HEK293 (cell line): Measurements from ENCODE around the gene AMIGO1.

Source experiments
- CTCF ChIP-seq: fragments of 450-650 bp; formaldehyde crosslinking; IDR thresholded peaks from 2 replicates; pipeline ENCODE4 v1.5.1; 2016; ENCODE audit warnings: missing biosample characterization, missing genetic modification characterization
- GLIS1 ChIP-seq: fragments of 450-650 bp; formaldehyde crosslinking; IDR thresholded peaks from 2 replicates; pipeline ENCODE4 v1.5.1; 2016; ENCODE audit warnings: missing biosample characterization, missing genetic modification characterization
- GLIS2 ChIP-seq: fragments of 450-650 bp; formaldehyde crosslinking; IDR thresholded peaks from 2 replicates; pipeline ENCODE4 v1.5.1; 2016; ENCODE audit warnings: missing biosample characterization, missing genetic modification characterization
- KLF7 ChIP-seq: fragments of 450-650 bp; formaldehyde crosslinking; IDR thresholded peaks from 2 replicates; pipeline ENCODE4 v1.5.1; 2016; ENCODE audit warnings: missing biosample characterization, missing genetic modification characterization, borderline replicate concordance
- MZF1 ChIP-seq: fragments of 450-650 bp; formaldehyde crosslinking; IDR thresholded peaks from 2 replicates; pipeline ENCODE4 v1.5.1; 2017; ENCODE audit warnings: missing biosample characterization, missing genetic modification characterization, borderline replicate concordance
- OSR2 ChIP-seq: fragments of 450-650 bp; formaldehyde crosslinking; IDR thresholded peaks from 2 replicates; pipeline ENCODE4 v1.5.1; 2016; ENCODE audit warnings: missing biosample characterization, missing genetic modification characterization
- SCRT2 ChIP-seq: fragments of 450-650 bp; formaldehyde crosslinking; IDR thresholded peaks from 2 replicates; pipeline ENCODE4 v1.5.1; 2016; ENCODE audit warnings: missing biosample characterization, missing genetic modification characterization
- SP2 ChIP-seq: fragments of 450-650 bp; formaldehyde crosslinking; IDR thresholded peaks from 2 replicates; pipeline ENCODE4 v1.5.1; 2016; ENCODE audit warnings: missing biosample characterization, missing genetic modification characterization
- ZFP3 ChIP-seq: fragments of 450-650 bp; formaldehyde crosslinking; IDR thresholded peaks from 2 replicates; pipeline ENCODE4 v1.5.1; 2016; ENCODE audit warnings: low read depth, missing biosample characterization, missing genetic modification characterization
- ZNF184 ChIP-seq: fragments of 450-650 bp; IDR thresholded peaks from 2 replicates; pipeline ENCODE4 v1.5.1; 2018; ENCODE audit warnings: missing biosample characterization, mild to moderate bottlenecking, missing genetic modification characterization
- ZNF211 ChIP-seq: fragments of 450-650 bp; formaldehyde crosslinking; IDR thresholded peaks from 2 replicates; pipeline ENCODE4 v1.5.1; 2016; ENCODE audit warnings: low read depth, missing biosample characterization, missing genetic modification characterization
- ZNF221 ChIP-seq: fragments of 450-650 bp; formaldehyde crosslinking; IDR thresholded peaks from 2 replicates; pipeline ENCODE4 v1.5.1; 2017; ENCODE audit warnings: missing biosample characterization, missing genetic modification characterization, borderline replicate concordance
- ZNF23 ChIP-seq: fragments of 450-650 bp; formaldehyde crosslinking; IDR thresholded peaks from 2 replicates; pipeline ENCODE4 v1.5.1; 2016; ENCODE audit warnings: missing biosample characterization, missing genetic modification characterization, borderline replicate concordance
- ZNF335 ChIP-seq: fragments of 450-650 bp; formaldehyde crosslinking; conservative IDR thresholded peaks from 2 replicates; pipeline ENCODE4 v1.5.1; 2016; ENCODE audit warnings: missing biosample characterization, missing genetic modification characterization
- ZNF37A ChIP-seq: fragments of 450-650 bp; IDR thresholded peaks from 2 replicates; pipeline ENCODE4 v1.5.1; 2018; ENCODE audit warnings: missing biosample characterization, missing genetic modification characterization
- ZNF426 ChIP-seq: fragments of 450-650 bp; formaldehyde crosslinking; IDR thresholded peaks from 2 replicates; pipeline ENCODE4 v1.5.1; 2017; ENCODE audit warnings: missing biosample characterization, missing genetic modification characterization, mild to moderate bottlenecking, inconsistent platforms, moderate library complexity
- ZNF473 ChIP-seq: fragments of 450-650 bp; formaldehyde crosslinking; IDR thresholded peaks from 2 replicates; pipeline ENCODE4 v1.5.1; 2017; ENCODE audit warnings: missing biosample characterization, missing genetic modification characterization
- ZNF580 ChIP-seq: fragments of 450-650 bp; formaldehyde crosslinking; IDR thresholded peaks from 2 replicates; pipeline ENCODE4 v1.5.1; 2016; ENCODE audit warnings: missing biosample characterization, missing genetic modification characterization
- ZNF600 ChIP-seq: fragments of 450-650 bp; formaldehyde crosslinking; IDR thresholded peaks from 2 replicates; pipeline ENCODE4 v1.5.1; 2016; ENCODE audit warnings: missing biosample characterization, missing genetic modification characterization
- ZNF623 ChIP-seq: fragments of 450-650 bp; formaldehyde crosslinking; IDR thresholded peaks from 2 replicates; pipeline ENCODE4 v1.5.1; 2016; ENCODE audit warnings: missing biosample characterization, missing genetic modification characterization
- ZNF677 ChIP-seq: fragments of 450-650 bp; IDR thresholded peaks from 2 replicates; pipeline ENCODE4 v1.5.0; 2018; ENCODE audit warnings: missing biosample characterization, mild to moderate bottlenecking, missing genetic modification characterization, moderate library complexity
- ZNF768 ChIP-seq: fragments of 450-650 bp; formaldehyde crosslinking; IDR thresholded peaks from 2 replicates; pipeline ENCODE4 v1.5.1; 2018; ENCODE audit warnings: missing biosample characterization, mild to moderate bottlenecking, missing genetic modification characterization
- ZNF785 ChIP-seq: fragments of 450-650 bp; formaldehyde crosslinking; IDR thresholded peaks from 2 replicates; pipeline ENCODE4 v1.5.1; 2016; ENCODE audit warnings: missing biosample characterization, missing genetic modification characterization
- ZNF791 ChIP-seq: fragments of 450-650 bp; formaldehyde crosslinking; IDR thresholded peaks from 2 replicates; pipeline ENCODE4 v1.5.1; 2016; ENCODE audit warnings: missing biosample characterization, missing genetic modification characterization
- TF ChIP-seq, protein P1 (sequence below): fragments of 450-650 bp; formaldehyde crosslinking; IDR thresholded peaks from 2 replicates; pipeline ENCODE4 v1.5.1; 2016; ENCODE audit warnings: missing biosample characterization, missing genetic modification characterization
- TF ChIP-seq, protein P2 (sequence below): fragments of 450-650 bp; formaldehyde crosslinking; IDR thresholded peaks from 2 replicates; pipeline ENCODE4 v1.5.1; 2016; ENCODE audit warnings: missing biosample characterization, missing genetic modification characterization, borderline replicate concordance
- TF ChIP-seq, protein P3 (sequence below): fragments of 450-650 bp; formaldehyde crosslinking; IDR thresholded peaks from 2 replicates; pipeline ENCODE4 v1.5.1; 2017; ENCODE audit warnings: missing biosample characterization, mild to moderate bottlenecking, missing genetic modification characterization, moderate library complexity
- TF ChIP-seq, protein P4 (sequence below): fragments of 450-650 bp; formaldehyde crosslinking; IDR thresholded peaks from 2 replicates; pipeline ENCODE4 v1.5.1; 2016; ENCODE audit warnings: missing biosample characterization, missing genetic modification characterization

The AMIGO1 gene

GRCh38 chr1:109548321-109549267 lies 39.1 kb upstream of the AMIGO1 start, which contains the start of gene GNAI3 (continued):
- TF ChIP-seq ZFP3 (tag by site-specific recombination) (no peak), KLF7 (tag by site-specific recombination) (peak; percentile 98), OSR2 (tag by site-specific recombination) (no peak), ZNF23 (tag by site-specific recombination) (no peak), MZF1 (tag by site-specific recombination) (no peak), ZNF211 (tag by site-specific recombination) (no peak), GLIS2 (tag by site-specific recombination) (peak; percentile 62), ZNF221 (tag by site-specific recombination) (no peak), ZNF785 (tag by site-specific recombination) (no peak), ZNF37A (tag by site-specific recombination) (no peak), ZNF768 (tag by site-specific recombination) (no peak), ZNF677 (tag by site-specific recombination) (no peak), ZNF791 (tag by site-specific recombination) (no peak), ZNF623 (no peak), SP2 (tag by site-specific recombination) (peak; percentile 93), ZNF335 (peak; percentile 99), ZNF473 (tag by site-specific recombination) (no peak), ZNF426 (tag by site-specific recombination) (no peak), GLIS1 (tag by site-specific recombination) (peak; percentile 27), ZNF184 (no peak), ZNF580 (no peak), ZNF600 (0 out of 2 replicates have a peak, but pooled peaks have one; percentile 64), CTCF (tag by site-specific recombination) (peak; percentile 36; the same call in 1 of the 2 replicates), SCRT2 (no peak)
- TF ChIP-seq, protein P1, sequence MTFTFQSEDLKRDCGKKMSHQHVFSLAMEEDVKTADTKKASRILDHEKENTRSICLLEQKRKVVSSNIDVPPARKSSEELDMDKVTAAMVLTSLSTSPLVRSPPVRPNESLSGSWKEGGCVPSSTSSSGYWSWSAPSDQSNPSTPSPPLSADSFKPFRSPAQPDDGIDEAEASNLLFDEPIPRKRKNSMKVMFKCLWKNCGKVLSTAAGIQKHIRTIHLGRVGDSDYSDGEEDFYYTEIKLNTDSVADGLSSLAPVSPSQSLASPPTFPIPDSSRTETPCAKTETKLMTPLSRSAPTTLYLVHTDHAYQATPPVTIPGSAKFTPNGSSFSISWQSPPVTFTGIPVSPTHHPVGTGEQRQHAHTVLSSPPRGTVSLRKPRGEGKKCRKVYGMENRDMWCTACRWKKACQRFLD (tag by site-specific recombination): no peak
- TF ChIP-seq, protein P2, sequence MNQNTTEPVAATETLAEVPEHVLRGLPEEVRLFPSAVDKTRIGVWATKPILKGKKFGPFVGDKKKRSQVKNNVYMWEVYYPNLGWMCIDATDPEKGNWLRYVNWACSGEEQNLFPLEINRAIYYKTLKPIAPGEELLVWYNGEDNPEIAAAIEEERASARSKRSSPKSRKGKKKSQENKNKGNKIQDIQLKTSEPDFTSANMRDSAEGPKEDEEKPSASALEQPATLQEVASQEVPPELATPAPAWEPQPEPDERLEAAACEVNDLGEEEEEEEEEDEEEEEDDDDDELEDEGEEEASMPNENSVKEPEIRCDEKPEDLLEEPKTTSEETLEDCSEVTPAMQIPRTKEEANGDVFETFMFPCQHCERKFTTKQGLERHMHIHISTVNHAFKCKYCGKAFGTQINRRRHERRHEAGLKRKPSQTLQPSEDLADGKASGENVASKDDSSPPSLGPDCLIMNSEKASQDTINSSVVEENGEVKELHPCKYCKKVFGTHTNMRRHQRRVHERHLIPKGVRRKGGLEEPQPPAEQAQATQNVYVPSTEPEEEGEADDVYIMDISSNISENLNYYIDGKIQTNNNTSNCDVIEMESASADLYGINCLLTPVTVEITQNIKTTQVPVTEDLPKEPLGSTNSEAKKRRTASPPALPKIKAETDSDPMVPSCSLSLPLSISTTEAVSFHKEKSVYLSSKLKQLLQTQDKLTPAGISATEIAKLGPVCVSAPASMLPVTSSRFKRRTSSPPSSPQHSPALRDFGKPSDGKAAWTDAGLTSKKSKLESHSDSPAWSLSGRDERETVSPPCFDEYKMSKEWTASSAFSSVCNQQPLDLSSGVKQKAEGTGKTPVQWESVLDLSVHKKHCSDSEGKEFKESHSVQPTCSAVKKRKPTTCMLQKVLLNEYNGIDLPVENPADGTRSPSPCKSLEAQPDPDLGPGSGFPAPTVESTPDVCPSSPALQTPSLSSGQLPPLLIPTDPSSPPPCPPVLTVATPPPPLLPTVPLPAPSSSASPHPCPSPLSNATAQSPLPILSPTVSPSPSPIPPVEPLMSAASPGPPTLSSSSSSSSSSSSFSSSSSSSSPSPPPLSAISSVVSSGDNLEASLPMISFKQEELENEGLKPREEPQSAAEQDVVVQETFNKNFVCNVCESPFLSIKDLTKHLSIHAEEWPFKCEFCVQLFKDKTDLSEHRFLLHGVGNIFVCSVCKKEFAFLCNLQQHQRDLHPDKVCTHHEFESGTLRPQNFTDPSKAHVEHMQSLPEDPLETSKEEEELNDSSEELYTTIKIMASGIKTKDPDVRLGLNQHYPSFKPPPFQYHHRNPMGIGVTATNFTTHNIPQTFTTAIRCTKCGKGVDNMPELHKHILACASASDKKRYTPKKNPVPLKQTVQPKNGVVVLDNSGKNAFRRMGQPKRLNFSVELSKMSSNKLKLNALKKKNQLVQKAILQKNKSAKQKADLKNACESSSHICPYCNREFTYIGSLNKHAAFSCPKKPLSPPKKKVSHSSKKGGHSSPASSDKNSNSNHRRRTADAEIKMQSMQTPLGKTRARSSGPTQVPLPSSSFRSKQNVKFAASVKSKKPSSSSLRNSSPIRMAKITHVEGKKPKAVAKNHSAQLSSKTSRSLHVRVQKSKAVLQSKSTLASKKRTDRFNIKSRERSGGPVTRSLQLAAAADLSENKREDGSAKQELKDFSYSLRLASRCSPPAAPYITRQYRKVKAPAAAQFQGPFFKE (tag by site-specific recombination): no peak
- TF ChIP-seq, protein P3, sequence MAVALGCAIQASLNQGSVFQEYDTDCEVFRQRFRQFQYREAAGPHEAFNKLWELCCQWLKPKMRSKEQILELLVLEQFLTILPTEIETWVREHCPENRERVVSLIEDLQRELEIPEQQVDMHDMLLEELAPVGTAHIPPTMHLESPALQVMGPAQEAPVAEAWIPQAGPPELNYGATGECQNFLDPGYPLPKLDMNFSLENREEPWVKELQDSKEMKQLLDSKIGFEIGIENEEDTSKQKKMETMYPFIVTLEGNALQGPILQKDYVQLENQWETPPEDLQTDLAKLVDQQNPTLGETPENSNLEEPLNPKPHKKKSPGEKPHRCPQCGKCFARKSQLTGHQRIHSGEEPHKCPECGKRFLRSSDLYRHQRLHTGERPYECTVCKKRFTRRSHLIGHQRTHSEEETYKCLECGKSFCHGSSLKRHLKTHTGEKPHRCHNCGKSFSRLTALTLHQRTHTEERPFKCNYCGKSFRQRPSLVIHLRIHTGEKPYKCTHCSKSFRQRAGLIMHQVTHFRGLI: peak; percentile 93
- TF ChIP-seq, protein P4, sequence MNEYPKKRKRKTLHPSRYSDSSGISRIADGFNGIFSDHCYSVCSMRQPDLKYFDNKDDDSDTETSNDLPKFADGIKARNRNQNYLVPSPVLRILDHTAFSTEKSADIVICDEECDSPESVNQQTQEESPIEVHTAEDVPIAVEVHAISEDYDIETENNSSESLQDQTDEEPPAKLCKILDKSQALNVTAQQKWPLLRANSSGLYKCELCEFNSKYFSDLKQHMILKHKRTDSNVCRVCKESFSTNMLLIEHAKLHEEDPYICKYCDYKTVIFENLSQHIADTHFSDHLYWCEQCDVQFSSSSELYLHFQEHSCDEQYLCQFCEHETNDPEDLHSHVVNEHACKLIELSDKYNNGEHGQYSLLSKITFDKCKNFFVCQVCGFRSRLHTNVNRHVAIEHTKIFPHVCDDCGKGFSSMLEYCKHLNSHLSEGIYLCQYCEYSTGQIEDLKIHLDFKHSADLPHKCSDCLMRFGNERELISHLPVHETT (tag by site-specific recombination): no peak
